GM23338 (cell line): ENCODE results near the gene ARL2BP. TPM values are rescaled to one million over a fixed set of nuclear protein-coding genes. Genes with fewer than 3 reads are reported as not detected.

Experiments used
- ATAC-seq: fragments of 200-7000 bp; cut with Tn5 transposase; 3 replicates; pipeline ENCODE4 v1.9.1; 2020
- DNase-seq: peaks from one replicate; pipeline ENCODE4 v3.0.0-alpha.2; 2015; ENCODE audit warnings: low spot score
- H2AFZ ChIP-seq: fragments of 200-600 bp; sonication (generic); 2 replicates; pipeline ENCODE4 v1.8.0; 2016; ENCODE audit warnings: antibody characterized with exemption, mild to moderate bottlenecking, moderate library complexity
- H3F3A ChIP-seq: fragments of 200-600 bp; sonication (generic); replicated peaks from 2 replicates; pipeline ENCODE4 v1.8.0; 2017; ENCODE audit warnings: antibody characterized with exemption, mixed run types, low read depth
- H3K27ac ChIP-seq: fragments of 200-600 bp; sonication (generic); 2 replicates; pipeline ENCODE4 v1.6.1; 2016; ENCODE audit warnings: low read depth
- H3K27me3 ChIP-seq: fragments of 200-600 bp; sonication (generic); 2 replicates; pipeline ENCODE4 v1.8.0; 2016; ENCODE audit warnings: mild to moderate bottlenecking, mixed run types, moderate library complexity; ENCODE audit not compliant: insufficient read depth
- H3K36me3 ChIP-seq: fragments of 200-600 bp; sonication (generic); 2 replicates; pipeline ENCODE4 v1.8.0; 2016; ENCODE audit warnings: mild to moderate bottlenecking; ENCODE audit not compliant: insufficient read depth
- H3K4me1 ChIP-seq: fragments of 200-600 bp; sonication (generic); 2 replicates; pipeline ENCODE4 v1.8.0; 2016; ENCODE audit warnings: mild to moderate bottlenecking, moderate library complexity; ENCODE audit not compliant: insufficient read depth
- H3K4me2 ChIP-seq: fragments of 200-600 bp; sonication (generic); 2 replicates; pipeline ENCODE4 v1.7.1; 2017; ENCODE audit warnings: mixed run types
- H3K4me3 ChIP-seq: fragments of 200-600 bp; sonication (generic); 2 replicates; pipeline ENCODE4 v1.6.1; 2016; ENCODE audit warnings: mixed run types
- H3K79me2 ChIP-seq: fragments of 200-600 bp; sonication (generic); replicated peaks from 2 replicates; pipeline ENCODE4 v1.8.0; 2017; ENCODE audit warnings: mild to moderate bottlenecking; ENCODE audit not compliant: insufficient read depth
- H3K9me2 ChIP-seq: fragments of 200-600 bp; sonication (generic); 2 replicates; pipeline ENCODE4 v1.8.0; 2017; ENCODE audit not compliant: insufficient read depth
- H4K20me1 ChIP-seq: fragments of 200-600 bp; sonication (generic); replicated peaks from 2 replicates; pipeline ENCODE4 v1.8.0; 2017; ENCODE audit warnings: mild to moderate bottlenecking; ENCODE audit not compliant: insufficient read depth
- H3K27ac Mint-ChIP-seq: 2 replicates; pipeline ENCODE4 v1.8.0; 2020; ENCODE audit warnings: inconsistent platforms, mild to moderate bottlenecking, moderate library complexity, mixed read lengths
- H3K27me3 Mint-ChIP-seq: 3 replicates; pipeline ENCODE4 v1.8.0; 2022; ENCODE audit warnings: low read depth, mild to moderate bottlenecking, moderate library complexity, mixed read lengths, inconsistent platforms; ENCODE audit not compliant: insufficient read depth, poor library complexity
- H3K36me3 Mint-ChIP-seq: 3 replicates; pipeline ENCODE4 v1.8.0; 2021; ENCODE audit warnings: low read depth, mild to moderate bottlenecking, inconsistent platforms, moderate library complexity, mixed read lengths
- H3K4me1 Mint-ChIP-seq: 3 replicates; pipeline ENCODE4 v1.8.0; 2020; ENCODE audit warnings: mild to moderate bottlenecking, inconsistent platforms, mixed read lengths
- H3K4me3 Mint-ChIP-seq: 3 replicates; pipeline ENCODE4 v1.8.0; 2021; ENCODE audit warnings: moderate library complexity, mild to moderate bottlenecking, inconsistent platforms, mixed read lengths
- H3K9me3 Mint-ChIP-seq: 3 replicates; pipeline ENCODE4 v1.8.0; 2020; ENCODE audit warnings: moderate library complexity, mild to moderate bottlenecking, inconsistent platforms, mixed read lengths
- EZH2 ChIP-seq: fragments of 200-600 bp; sonication (generic); IDR thresholded peaks from one replicate; pipeline ENCODE4 v1.8.0; 2017; ENCODE audit warnings: antibody characterized with exemption, mild to moderate bottlenecking, low read depth; ENCODE audit not compliant: unreplicated experiment
- EZH2phosphoT487 ChIP-seq: fragments of 200-600 bp; sonication (generic); IDR thresholded peaks from one replicate; pipeline ENCODE4 v1.8.1; 2018; ENCODE audit warnings: antibody characterized with exemption; ENCODE audit not compliant: unreplicated experiment
- JUNB ChIP-seq: IDR thresholded peaks from one replicate; pipeline ENCODE4 v1.6.1; 2016; ENCODE audit warnings: antibody characterized with exemption; ENCODE audit not compliant: unreplicated experiment
- NANOG ChIP-seq: IDR thresholded peaks from 2 replicates; pipeline ENCODE4 v1.6.1; 2016; ENCODE audit warnings: antibody characterized with exemption, borderline replicate concordance
- POLR2AphosphoS5 ChIP-seq: IDR thresholded peaks from 2 replicates; pipeline ENCODE4 v1.6.1; 2016; ENCODE audit warnings: antibody characterized with exemption, low read depth
- STAT1 ChIP-seq: IDR thresholded peaks from one replicate; pipeline ENCODE4 v1.6.1; 2016; ENCODE audit warnings: antibody characterized with exemption; ENCODE audit not compliant: unreplicated experiment
- ZNF114 ChIP-seq: fragments of 250-450 bp; sonication (Bioruptor Pico); IDR thresholded peaks from 2 replicates; pipeline ENCODE4 v1.5.0; 2020; ENCODE audit warnings: mild to moderate bottlenecking, moderate library complexity
- ZNF331 ChIP-seq: fragments of 250-450 bp; sonication (Bioruptor Pico); IDR thresholded peaks from 2 replicates; pipeline ENCODE4 v1.5.0; 2020; ENCODE audit warnings: low read depth, mild to moderate bottlenecking, moderate library complexity
- polyA plus RNA-seq: library from polyadenylated mRNA; unstranded; fragments of >200 nt; fragmentation: Nextera tagmentation; extraction: Ambion mirVana; gene quantifications from 2 replicates; pipeline ENCODE4 v1.2.1, GENCODE V29; 2016
- total RNA-seq: library from RNA; depleted of rRNA; stranded (reverse); fragments of >200 nt; shearing (Covaris generic); gene quantifications from 2 replicates; pipeline ENCODE4 v1.2.3, GENCODE V29; 2014
- TF ChIP-seq, protein P1 (sequence below): fragments of 250-450 bp; sonication (Bioruptor Pico); IDR thresholded peaks from 2 replicates; pipeline ENCODE4 v1.5.0; 2020; ENCODE audit warnings: mild to moderate bottlenecking, moderate library complexity
- TF ChIP-seq, protein P2 (sequence below), 2 experiments: fragments of 200-600 bp in 1 of 2; sonication (generic) in 1 of 2; conservative IDR thresholded peaks; 2 replicates each; pipeline versions ENCODE4 v1.5.1 to v1.6.1; 2016 to 2017; ENCODE audit warnings: antibody characterized with exemption in 2 of 2, low read depth in 2 of 2, mild to moderate bottlenecking in 2 of 2, moderate library complexity in 1 of 2

The ARL2BP gene
- total and polyA plus RNA-seq, 2 experiments from 2014 or later, result 10.3 to 13.4 TPM

DNA sequence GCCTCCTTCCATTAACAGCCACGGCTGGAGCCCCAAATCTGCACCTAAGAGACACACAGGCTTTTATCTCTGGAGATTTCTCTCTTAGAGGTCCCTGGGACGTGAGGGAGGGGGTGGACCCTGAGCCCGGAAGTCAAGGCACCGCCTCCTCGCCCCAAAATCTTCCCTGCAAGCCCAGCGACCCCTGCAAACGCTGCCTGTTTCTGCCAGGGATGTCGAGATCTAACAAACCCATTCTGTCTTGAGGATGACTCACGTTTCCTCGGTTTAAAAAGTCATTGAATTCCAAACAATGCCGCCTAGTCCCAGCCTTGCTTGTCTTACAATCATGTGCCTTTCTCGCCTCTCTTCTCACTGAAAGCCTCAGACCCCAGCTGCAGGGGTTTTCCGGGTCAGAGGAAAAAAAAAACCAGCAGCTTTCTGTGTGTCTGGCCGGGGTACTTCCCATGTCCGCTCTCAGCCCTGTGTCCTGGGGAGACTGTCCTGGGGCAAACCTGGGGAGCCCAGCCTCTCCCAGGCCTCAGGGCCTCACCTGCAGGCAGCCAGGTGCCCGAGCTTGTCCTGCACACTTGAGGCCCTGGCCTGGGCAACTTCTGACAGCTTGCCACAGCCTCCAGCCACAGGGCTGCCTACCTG lies 15.4 kb downstream of the ARL2BP start:
- Histone ChIP-seq H2AFZ (peak overlapping the region; percentile 97), H3K27ac (peak overlapping the region; percentile 74), H3K4me1 (peaks cover 7% of the 10 kb centered on the region), H3K36me3 (no peaks in the 10 kb centered on the region), H3K79me2 (no peaks in the 10 kb centered on the region), H3K4me3 (no peak overlapping the region), H4K20me1 (no peaks in the 10 kb centered on the region), H3K9me2 (no peaks in the 10 kb centered on the region), H3K27me3 (no peaks in the 10 kb centered on the region), H3K4me2 (peak overlapping the region; percentile 61), H3F3A (no peaks in the 10 kb centered on the region)
- peaks cover 4% of the 10 kb centered on the region for H3K27me3 Mint-ChIP-seq
- H3K4me1 Mint-ChIP-seq, result peaks cover 13% of the 10 kb centered on the region
- no peaks in the 10 kb centered on the region for H3K36me3 Mint-ChIP-seq
- H3K9me3 Mint-ChIP-seq, result no peaks in the 10 kb centered on the region
- ATAC-seq (peak; percentile 72), DNase-seq (peak; percentile 79)
- H3K4me3 Mint-ChIP-seq, result peak overlapping the region; percentile 55
- peak overlapping the region; percentile 93 for H3K27ac Mint-ChIP-seq
- TF ChIP-seq EZH2phosphoT487 (no peak), EZH2 (no peak), ZNF331 (CRISPR knock-in tag) (no peak), NANOG (no peak), STAT1 (no peak), JUNB (no peak), ZNF114 (CRISPR knock-in tag) (no peak), POLR2AphosphoS5 (no peak)
- TF ChIP-seq, protein P1, sequence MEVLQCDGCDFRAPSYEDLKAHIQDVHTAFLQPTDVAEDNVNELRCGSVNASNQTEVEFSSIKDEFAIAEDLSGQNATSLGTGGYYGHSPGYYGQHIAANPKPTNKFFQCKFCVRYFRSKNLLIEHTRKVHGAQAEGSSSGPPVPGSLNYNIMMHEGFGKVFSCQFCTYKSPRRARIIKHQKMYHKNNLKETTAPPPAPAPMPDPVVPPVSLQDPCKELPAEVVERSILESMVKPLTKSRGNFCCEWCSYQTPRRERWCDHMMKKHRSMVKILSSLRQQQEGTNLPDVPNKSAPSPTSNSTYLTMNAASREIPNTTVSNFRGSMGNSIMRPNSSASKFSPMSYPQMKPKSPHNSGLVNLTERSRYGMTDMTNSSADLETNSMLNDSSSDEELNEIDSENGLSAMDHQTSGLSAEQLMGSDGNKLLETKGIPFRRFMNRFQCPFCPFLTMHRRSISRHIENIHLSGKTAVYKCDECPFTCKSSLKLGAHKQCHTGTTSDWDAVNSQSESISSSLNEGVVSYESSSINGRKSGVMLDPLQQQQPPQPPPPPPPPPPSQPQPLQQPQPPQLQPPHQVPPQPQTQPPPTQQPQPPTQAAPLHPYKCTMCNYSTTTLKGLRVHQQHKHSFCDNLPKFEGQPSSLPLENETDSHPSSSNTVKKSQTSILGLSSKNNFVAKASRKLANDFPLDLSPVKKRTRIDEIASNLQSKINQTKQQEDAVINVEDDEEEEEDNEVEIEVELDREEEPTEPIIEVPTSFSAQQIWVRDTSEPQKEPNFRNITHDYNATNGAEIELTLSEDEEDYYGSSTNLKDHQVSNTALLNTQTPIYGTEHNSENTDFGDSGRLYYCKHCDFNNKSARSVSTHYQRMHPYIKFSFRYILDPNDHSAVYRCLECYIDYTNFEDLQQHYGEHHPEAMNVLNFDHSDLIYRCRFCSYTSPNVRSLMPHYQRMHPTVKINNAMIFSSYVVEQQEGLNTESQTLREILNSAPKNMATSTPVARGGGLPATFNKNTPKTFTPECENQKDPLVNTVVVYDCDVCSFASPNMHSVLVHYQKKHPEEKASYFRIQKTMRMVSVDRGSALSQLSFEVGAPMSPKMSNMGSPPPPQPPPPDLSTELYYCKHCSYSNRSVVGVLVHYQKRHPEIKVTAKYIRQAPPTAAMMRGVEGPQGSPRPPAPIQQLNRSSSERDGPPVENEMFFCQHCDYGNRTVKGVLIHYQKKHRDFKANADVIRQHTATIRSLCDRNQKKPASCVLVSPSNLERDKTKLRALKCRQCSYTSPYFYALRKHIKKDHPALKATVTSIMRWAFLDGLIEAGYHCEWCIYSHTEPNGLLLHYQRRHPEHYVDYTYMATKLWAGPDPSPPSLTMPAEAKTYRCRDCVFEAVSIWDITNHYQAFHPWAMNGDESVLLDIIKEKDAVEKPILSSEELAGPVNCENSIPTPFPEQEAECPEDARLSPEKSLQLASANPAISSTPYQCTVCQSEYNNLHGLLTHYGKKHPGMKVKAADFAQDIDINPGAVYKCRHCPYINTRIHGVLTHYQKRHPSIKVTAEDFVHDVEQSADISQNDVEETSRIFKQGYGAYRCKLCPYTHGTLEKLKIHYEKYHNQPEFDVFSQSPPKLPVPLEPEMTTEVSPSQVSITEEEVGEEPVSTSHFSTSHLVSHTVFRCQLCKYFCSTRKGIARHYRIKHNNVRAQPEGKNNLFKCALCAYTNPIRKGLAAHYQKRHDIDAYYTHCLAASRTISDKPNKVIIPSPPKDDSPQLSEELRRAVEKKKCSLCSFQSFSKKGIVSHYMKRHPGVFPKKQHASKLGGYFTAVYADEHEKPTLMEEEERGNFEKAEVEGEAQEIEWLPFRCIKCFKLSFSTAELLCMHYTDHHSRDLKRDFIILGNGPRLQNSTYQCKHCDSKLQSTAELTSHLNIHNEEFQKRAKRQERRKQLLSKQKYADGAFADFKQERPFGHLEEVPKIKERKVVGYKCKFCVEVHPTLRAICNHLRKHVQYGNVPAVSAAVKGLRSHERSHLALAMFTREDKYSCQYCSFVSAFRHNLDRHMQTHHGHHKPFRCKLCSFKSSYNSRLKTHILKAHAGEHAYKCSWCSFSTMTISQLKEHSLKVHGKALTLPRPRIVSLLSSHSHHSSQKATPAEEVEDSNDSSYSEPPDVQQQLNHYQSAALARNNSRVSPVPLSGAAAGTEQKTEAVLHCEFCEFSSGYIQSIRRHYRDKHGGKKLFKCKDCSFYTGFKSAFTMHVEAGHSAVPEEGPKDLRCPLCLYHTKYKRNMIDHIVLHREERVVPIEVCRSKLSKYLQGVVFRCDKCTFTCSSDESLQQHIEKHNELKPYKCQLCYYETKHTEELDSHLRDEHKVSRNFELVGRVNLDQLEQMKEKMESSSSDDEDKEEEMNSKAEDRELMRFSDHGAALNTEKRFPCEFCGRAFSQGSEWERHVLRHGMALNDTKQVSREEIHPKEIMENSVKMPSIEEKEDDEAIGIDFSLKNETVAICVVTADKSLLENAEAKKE (CRISPR knock-in tag), result no peak
- TF ChIP-seq, protein P2, sequence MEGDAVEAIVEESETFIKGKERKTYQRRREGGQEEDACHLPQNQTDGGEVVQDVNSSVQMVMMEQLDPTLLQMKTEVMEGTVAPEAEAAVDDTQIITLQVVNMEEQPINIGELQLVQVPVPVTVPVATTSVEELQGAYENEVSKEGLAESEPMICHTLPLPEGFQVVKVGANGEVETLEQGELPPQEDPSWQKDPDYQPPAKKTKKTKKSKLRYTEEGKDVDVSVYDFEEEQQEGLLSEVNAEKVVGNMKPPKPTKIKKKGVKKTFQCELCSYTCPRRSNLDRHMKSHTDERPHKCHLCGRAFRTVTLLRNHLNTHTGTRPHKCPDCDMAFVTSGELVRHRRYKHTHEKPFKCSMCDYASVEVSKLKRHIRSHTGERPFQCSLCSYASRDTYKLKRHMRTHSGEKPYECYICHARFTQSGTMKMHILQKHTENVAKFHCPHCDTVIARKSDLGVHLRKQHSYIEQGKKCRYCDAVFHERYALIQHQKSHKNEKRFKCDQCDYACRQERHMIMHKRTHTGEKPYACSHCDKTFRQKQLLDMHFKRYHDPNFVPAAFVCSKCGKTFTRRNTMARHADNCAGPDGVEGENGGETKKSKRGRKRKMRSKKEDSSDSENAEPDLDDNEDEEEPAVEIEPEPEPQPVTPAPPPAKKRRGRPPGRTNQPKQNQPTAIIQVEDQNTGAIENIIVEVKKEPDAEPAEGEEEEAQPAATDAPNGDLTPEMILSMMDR (conservative IDR thresholded peaks at IDR 0.05; ENCODE audit: low read depth in 2 of 2), result no peak
